K562 (cell line): ENCODE measurements around the gene RASSF1. TPM values are rescaled to one million over a fixed set of nuclear protein-coding genes. Genes with fewer than 3 reads are reported as not detected.

Source experiments
- ATAC-seq: fragments of 200-7000 bp; cut with Tn5 transposase; 3 replicates; pipeline ENCODE4 v1.9.1; 2020; ENCODE audit warnings: moderate library complexity
- BruUV-seq: library from RNA; stranded (reverse); fragments of 400-500 nt; replicated peaks from 2 replicates; lab custom pipeline; 2021; lab: Mats Ljungman, UMichigan
- CTCF ChIA-PET: fragments of 300-600 bp; formaldehyde crosslinking; extraction: SDS; loops from one replicate; lab custom pipeline; 2021; ENCODE audit warnings: low intra/inter-chr PET ratio; lab: Yijun Ruan, JAX
- POLR2A ChIA-PET: fragments of 300-600, 350-650 bp; sonication (Branson Sonifier 250); formaldehyde crosslinking; extraction: SDS; loops from one replicate; lab custom pipeline; 2021; ENCODE audit warnings: antibody characterized with exemption, inconsistent platforms; lab: Yijun Ruan, JAX
- DNase-seq, 4 experiments: peaks; one replicate each; pipeline versions ENCODE4 v3.0.0 to v3.0.0-alpha.2; 2011 to 2018; ENCODE audit warnings: low spot score in 3 of 4, mixed read lengths in 3 of 4; ENCODE audit errors: extremely low read depth in 1 of 4
- FAIRE-seq: peaks from 2 replicates; lab custom pipeline; 2011; peaks lifted over from hg19 to GRCh38; lab: Jason Lieb, UNC
- H2AFZ ChIP-seq: 2 replicates; pipeline ENCODE4 v1.6.0; 2011; ENCODE audit warnings: low read depth, low read length, control low read depth, inconsistent platforms
- H3K27ac ChIP-seq: fragments of 200-600 bp; 3 replicates; pipeline ENCODE4 v1.8.0; 2011; ENCODE audit warnings: low read depth, mild to moderate bottlenecking, control low read depth, inconsistent platforms, low read length, moderate library complexity, mixed read lengths; ENCODE audit errors: extremely low read depth
- H3K27me3 ChIP-seq, 2 experiments: fragments of 300-600 bp in 1 of 2; 2 replicates in 1 of 2; 3 replicates in 1 of 2; pipeline versions ENCODE4 v1.6.0 to v1.8.0; 2011; ENCODE audit warnings: inconsistent platforms in 2 of 2, low read length in 2 of 2, mild to moderate bottlenecking in 1 of 2, mixed read lengths in 1 of 2, moderate library complexity in 1 of 2; ENCODE audit not compliant: control insufficient read depth in 2 of 2, insufficient read depth in 2 of 2
- H3K36me3 ChIP-seq: fragments of 300-600 bp; 3 replicates; pipeline ENCODE4 v1.8.0; 2011; ENCODE audit warnings: mild to moderate bottlenecking, low read length, inconsistent platforms; ENCODE audit not compliant: control insufficient read depth, insufficient read depth
- H3K4me1 ChIP-seq, 2 experiments: fragments of 200-600 bp in 1 of 2; replicated peaks in 1 of 2; 2 replicates in 1 of 2; 3 replicates in 1 of 2; pipeline versions ENCODE4 v1.5.1 to v1.8.0; 2011; ENCODE audit warnings: inconsistent platforms in 2 of 2, low read length in 2 of 2, mild to moderate bottlenecking in 1 of 2, mixed read lengths in 1 of 2, moderate library complexity in 1 of 2; ENCODE audit not compliant: control insufficient read depth in 2 of 2, insufficient read depth in 2 of 2
- H3K4me2 ChIP-seq: 2 replicates; pipeline ENCODE4 v1.6.1; 2011; ENCODE audit warnings: low read length, control low read depth, inconsistent platforms, mixed read lengths; ENCODE audit not compliant: insufficient read depth
- H3K4me3 ChIP-seq: fragments of 200-600 bp; sonication (generic), shearing (Covaris generic); 2 replicates; pipeline ENCODE4 v1.5.1; 2016; ENCODE audit warnings: control low read depth, inconsistent platforms
- H3K79me2 ChIP-seq: fragments of 200-600 bp; 3 replicates; pipeline ENCODE4 v1.8.0; 2011; ENCODE audit warnings: low read length, inconsistent platforms; ENCODE audit not compliant: control insufficient read depth, insufficient read depth
- H3K9ac ChIP-seq, 2 experiments: 2 replicates each; pipeline versions ENCODE4 v1.6.0 to v1.6.1; 2011; ENCODE audit warnings: low read depth in 2 of 2, low read length in 2 of 2, control low read depth in 1 of 2, inconsistent platforms in 1 of 2, mild to moderate bottlenecking in 1 of 2, mixed read lengths in 1 of 2; ENCODE audit not compliant: insufficient read depth in 1 of 2
- H3K9me1 ChIP-seq: one replicate; pipeline ENCODE4 v1.6.0; 2011; ENCODE audit warnings: inconsistent platforms, mild to moderate bottlenecking, low read length, moderate library complexity; ENCODE audit not compliant: control insufficient read depth, insufficient read depth
- H3K9me3 ChIP-seq: replicated peaks from 2 replicates; pipeline ENCODE4 v1.5.1; 2011; ENCODE audit warnings: low read depth, low read length, inconsistent platforms; ENCODE audit not compliant: control insufficient read depth, insufficient read depth
- H4K20me1 ChIP-seq: replicated peaks from 2 replicates; pipeline ENCODE4 v1.6.1; 2011; ENCODE audit warnings: low read length, inconsistent platforms, mixed read lengths; ENCODE audit not compliant: control insufficient read depth, insufficient read depth
- CSDE1 ChIP-seq, 2 experiments: fragments of 450-650 bp; IDR thresholded peaks; 2 replicates each; pipeline ENCODE4 v1.6.1; 2016; ENCODE audit warnings: mild to moderate bottlenecking in 1 of 2
- NR4A1 ChIP-seq, 2 experiments: fragments of 250-450 bp in 1 of 2; fragments of 450-650 bp in 1 of 2; sonication (Bioruptor Pico) in 1 of 2; IDR thresholded peaks; 2 replicates each; pipeline versions ENCODE4 v1.4.0 to v1.6.1; 2016 to 2020; ENCODE audit warnings: mild to moderate bottlenecking in 2 of 2, missing compliant biosample characterization in 1 of 2, missing genetic modification characterization in 1 of 2, moderate library complexity in 1 of 2
- RBM22 ChIP-seq: fragments of 200-400 bp; formaldehyde crosslinking; IDR thresholded peaks from 2 replicates; pipeline ENCODE4 v1.6.1; 2018; ENCODE audit warnings: low read length, low read depth; ENCODE audit not compliant: poor library complexity, severe bottlenecking
- ZBTB11 ChIP-seq, 3 experiments: fragments of 200-800 bp in 1 of 3; fragments of 250-450 bp in 1 of 3; fragments of 450-650 bp in 1 of 3; sonication (Bioruptor Pico) in 1 of 3; sonication (Bioruptor generic) in 1 of 3; formaldehyde crosslinking in 1 of 3; IDR thresholded peaks; 2 replicates each; pipeline versions ENCODE4 v1.6.1 to v1.8.0; 2016 to 2022; ENCODE audit warnings: mild to moderate bottlenecking in 2 of 3, missing genetic modification characterization in 2 of 3, missing compliant biosample characterization in 1 of 3, moderate library complexity in 1 of 3
- ZBTB40 ChIP-seq, 2 experiments: fragments of 450-650 bp in 1 of 2; sonication (generic) in 1 of 2; formaldehyde crosslinking in 1 of 2; IDR thresholded peaks; 2 replicates each; pipeline versions ENCODE4 v1.7.1 to v1.9.0; 2016 to 2022; ENCODE audit warnings: inconsistent platforms in 1 of 2, mild to moderate bottlenecking in 1 of 2, missing genetic modification reagents in 1 of 2
- ZNF146 ChIP-seq: IDR thresholded peaks from one replicate; pipeline ENCODE4 v1.6.1; 2018; ENCODE audit warnings: missing compliant biosample characterization; ENCODE audit not compliant: unreplicated experiment
- ZNF197 ChIP-seq: fragments of 200-800 bp; sonication (Bioruptor generic); IDR thresholded peaks from 2 replicates; pipeline ENCODE4 v1.6.1; 2016; ENCODE audit warnings: low read depth, missing genetic modification characterization, missing compliant biosample characterization
- ZNF232 ChIP-seq: sonication (generic); formaldehyde crosslinking; IDR thresholded peaks from 2 replicates; pipeline ENCODE4 v1.8.0; 2022; ENCODE audit warnings: mild to moderate bottlenecking, missing genetic modification reagents
- WGBS: fragments of 100-300 bp; shearing (Covaris generic); methylation state at CpG from one replicate; pipeline ENCODE4 v1.1.6; 2016; ENCODE audit warnings: low coverage, mixed read lengths; ENCODE audit not compliant: insufficient coverage; ENCODE audit errors: missing lambda C conversion rate; 5-methylcytosine and 5-hydroxymethylcytosine counted together
- in situ Hi-C: fragments of 300-500 bp; cut with MboI; formaldehyde crosslinking; loops from 4 replicates; pipeline ENCODE4 v1.15.0; 2018; ENCODE audit warnings: inconsistent platforms, mixed read lengths
- intact Hi-C: fragments of 100-400 bp; cut with micrococcal nuclease; formaldehyde crosslinking; loops from 2 replicates; pipeline ENCODE4 v1.14.2; 2022
- polyA plus RNA-seq, 8 experiments: library from polyadenylated mRNA; depleted of rRNA in 4 of 8; stranded (reverse) in 5 of 8; unstranded in 3 of 8; fragments of >200 nt; fragmentation: Nextera tagmentation in 2 of 8; fragmentation: Illumina TruSeq in 1 of 8; extraction: Ambion mirVana in 2 of 8; extraction: Trizol in 1 of 8; gene quantifications; 2 replicates each; pipeline versions ENCODE4 v1.2.1 to v1.2.3, GENCODE V29; 2011 to 2014; ENCODE audit warnings: inconsistent platforms in 1 of 8, missing spikeins in 1 of 8
- total RNA-seq, 7 experiments: library from RNA; depleted of rRNA in 6 of 7; stranded (reverse); fragments of >200 nt in 6 of 7; fragmentation: Illumina TruSeq in 2 of 7; extraction: Trizol in 2 of 7; gene quantifications; 2 replicates each; pipeline versions ENCODE4 v1.2.1 to v1.2.3, GENCODE V29; 2011 to 2021; ENCODE audit warnings: low replicate concordance in 1 of 7

RASSF1 gene
- total and polyA plus RNA-seq, 9 of the 15 experiments (the other 6 are each of a cell fraction or from before 2014, with no cell fraction given), result 3.6 to 57.1 (median 24.6) TPM

- Histone ChIP-seq H3K4me3 (no peak overlapping the region), H3K9ac (no peak overlapping the region), H3K9me1 (no peaks in the 10 kb centered on the region), H3K27ac (no peak overlapping the region), H3K4me1 (peaks cover 15 to 36% of the 10 kb centered on the region in 2 experiments), H2AFZ (no peak overlapping the region), H3K9me3 (no peaks in the 10 kb centered on the region), H3K79me2 (peaks cover 11% of the 10 kb centered on the region; the same call in 2 of the 3 replicates), H3K27me3 (no peaks in the 10 kb centered on the region), H3K4me2 (no peak overlapping the region), H4K20me1 (no peaks in the 10 kb centered on the region), H3K36me3 (peaks cover 20% of the 10 kb centered on the region; the same call in 2 of the 3 replicates)
- DNase-seq, result no peak
- intact Hi-C loops (no loop called here), in situ Hi-C loops (no loop called here)
- no TSS peak for BruUV-seq
- 77% methylated on average over 2 of the region's 4 CpGs for WGBS
- ChIA-PET CTCF (no interaction called here), POLR2A (interaction anchor here (0.6 to 1.4 kb wide), 6 partner anchors 12 to 215 kb away, joined by 3 to 6 read pairs (median 3); partner anchors contain the start of genes HYAL1, HYAL3 and NAA80)
- no peak for ATAC-seq
- FAIRE-seq, result no peak
- TF ChIP-seq ZNF146 (no peak), ZBTB11 (CRISPR knock-in tag; IDR thresholded peaks at IDR 0.05) (no peak), RBM22 (no peak), ZNF232 (no peak), ZBTB40 (IDR thresholded peaks at IDR 0.05) (no peak), ZBTB40 (CRISPR knock-in tag; IDR thresholded peaks at IDR 0.05) (no peak), NR4A1 (CRISPR knock-in tag; IDR thresholded peaks at IDR 0.05) (no peak), NR4A1 (tag; IDR thresholded peaks at IDR 0.05) (no peak), ZNF197 (CRISPR knock-in tag) (no peak), CSDE1 (IDR thresholded peaks at IDR 0.05) (no peak)
These were observed 25.8 kb downstream of the RASSF1 start for GRCh38 chr3:50314816-50315215.
